ENCODE data around the gene STXBP6.

Gene STXBP6

GRCh38 chr14:24960816-24961215 is 89.1 kb downstream of the STXBP6 start:
- no peak for TF ChIP-seq POLR2AphosphoS5 (IDR thresholded peaks at IDR 0.05; ENCODE audit: low read depth, low read length)
- no peak for TF ChIP-seq POLR2A (IDR thresholded peaks at IDR 0.05; ENCODE audit: low read depth, low read length)
- no peak for FAIRE-seq
- no peak for DNase-seq (ENCODE audit: insufficient read length)

- DNase-seq (ENCODE audit: insufficient read length) (no peak), FAIRE-seq (no peak)
- TF ChIP-seq POLR2AphosphoS5 (IDR thresholded peaks at IDR 0.05; ENCODE audit: low read depth, low read length): no peak
- no peak for TF ChIP-seq POLR2A (IDR thresholded peaks at IDR 0.05; ENCODE audit: low read depth, low read length)
- TF ChIP-seq TAF1 (IDR thresholded peaks at IDR 0.05; ENCODE audit: borderline replicate concordance, low read depth, low read length): no peak
Observed at GRCh38 chr14:24959791-24960331, 90.1 kb downstream of the STXBP6 start.

GRCh38 chr14:24958271-24958670 is 91.7 kb downstream of the STXBP6 start:
- TF ChIP-seq TAF1 (IDR thresholded peaks at IDR 0.05; ENCODE audit: borderline replicate concordance, low read depth, low read length) (no peak), POLR2A (IDR thresholded peaks at IDR 0.05; ENCODE audit: low read depth, low read length) (no peak), POLR2AphosphoS5 (IDR thresholded peaks at IDR 0.05; ENCODE audit: low read depth, low read length) (no peak)
- DNase-seq (ENCODE audit: insufficient read length) (no peak), FAIRE-seq (no peak)

- TF ChIP-seq TAF1 (IDR thresholded peaks at IDR 0.05; ENCODE audit: borderline replicate concordance, low read depth, low read length): no peak
- no peak for TF ChIP-seq POLR2A (IDR thresholded peaks at IDR 0.05; ENCODE audit: low read depth, low read length)
- no peak for TF ChIP-seq POLR2AphosphoS5 (IDR thresholded peaks at IDR 0.05; ENCODE audit: low read depth, low read length)
- no peak for FAIRE-seq
- DNase-seq (ENCODE audit: insufficient read length): no peak
Observed at GRCh38 chr14:24957814-24958213, 92.1 kb downstream of the STXBP6 start.

GRCh38 chr14:24956104-24956503 is 93.8 kb downstream of the STXBP6 start:
- DNase-seq (ENCODE audit: insufficient read length) (no peak), FAIRE-seq (no peak)
- no peak for TF ChIP-seq POLR2A (IDR thresholded peaks at IDR 0.05; ENCODE audit: low read depth, low read length)
- TF ChIP-seq TAF1 (IDR thresholded peaks at IDR 0.05; ENCODE audit: borderline replicate concordance, low read depth, low read length): no peak
- TF ChIP-seq POLR2AphosphoS5 (IDR thresholded peaks at IDR 0.05; ENCODE audit: low read depth, low read length): no peak

- DNase-seq (ENCODE audit: insufficient read length) (no peak), FAIRE-seq (no peak)
- TF ChIP-seq POLR2A (IDR thresholded peaks at IDR 0.05; ENCODE audit: low read depth, low read length) (no peak), POLR2AphosphoS5 (IDR thresholded peaks at IDR 0.05; ENCODE audit: low read depth, low read length) (no peak), TAF1 (IDR thresholded peaks at IDR 0.05; ENCODE audit: borderline replicate concordance, low read depth, low read length) (no peak)
Observed at GRCh38 chr14:24954700-24955037, 95.3 kb downstream of the STXBP6 start.

- no peak for FAIRE-seq
- TF ChIP-seq POLR2AphosphoS5 (IDR thresholded peaks at IDR 0.05; ENCODE audit: low read depth, low read length): no peak
- TF ChIP-seq POLR2A (IDR thresholded peaks at IDR 0.05; ENCODE audit: low read depth, low read length): no peak
- TF ChIP-seq TAF1 (IDR thresholded peaks at IDR 0.05; ENCODE audit: borderline replicate concordance, low read depth, low read length): no peak
- DNase-seq (ENCODE audit: insufficient read length): no peak
Observed at GRCh38 chr14:24954037-24954699, 95.8 kb downstream of the STXBP6 start.

GRCh38 chr14:24952851-24953666 is 96.9 kb downstream of the STXBP6 start:
- no peak for TF ChIP-seq POLR2A (IDR thresholded peaks at IDR 0.05; ENCODE audit: low read depth, low read length)
- TF ChIP-seq POLR2AphosphoS5 (IDR thresholded peaks at IDR 0.05; ENCODE audit: low read depth, low read length): no peak
- TF ChIP-seq TAF1 (IDR thresholded peaks at IDR 0.05; ENCODE audit: borderline replicate concordance, low read depth, low read length): no peak
- FAIRE-seq (no peak), DNase-seq (ENCODE audit: insufficient read length) (no peak)

GRCh38 chr14:24948261-24948847 is 101.6 kb downstream of the STXBP6 start:
- DNase-seq (ENCODE audit: insufficient read length) (no peak), FAIRE-seq (no peak)
- TF ChIP-seq POLR2AphosphoS5 (IDR thresholded peaks at IDR 0.05; ENCODE audit: low read depth, low read length): no peak

GRCh38 chr14:24947131-24947530 is 102.8 kb downstream of the STXBP6 start:
- DNase-seq (ENCODE audit: insufficient read length) (no peak), FAIRE-seq (no peak)
- no peak for TF ChIP-seq POLR2A (IDR thresholded peaks at IDR 0.05; ENCODE audit: low read depth, low read length)
- TF ChIP-seq TAF1 (IDR thresholded peaks at IDR 0.05; ENCODE audit: borderline replicate concordance, low read depth, low read length): no peak
- TF ChIP-seq POLR2AphosphoS5 (IDR thresholded peaks at IDR 0.05; ENCODE audit: low read depth, low read length): no peak

GRCh38 chr14:24944800-24945199 is 105.1 kb downstream of the STXBP6 start:
- DNase-seq (ENCODE audit: insufficient read length) (no peak), FAIRE-seq (no peak)
- no peak for TF ChIP-seq POLR2AphosphoS5 (IDR thresholded peaks at IDR 0.05; ENCODE audit: low read depth, low read length)

GRCh38 chr14:24943024-24943423 is 106.9 kb downstream of the STXBP6 start:
- no peak for TF ChIP-seq POLR2A (IDR thresholded peaks at IDR 0.05; ENCODE audit: low read depth, low read length)
- no peak for TF ChIP-seq POLR2AphosphoS5 (IDR thresholded peaks at IDR 0.05; ENCODE audit: low read depth, low read length)
- TF ChIP-seq TAF1 (IDR thresholded peaks at IDR 0.05; ENCODE audit: borderline replicate concordance, low read depth, low read length): no peak
- DNase-seq (ENCODE audit: insufficient read length): no peak
- no peak for FAIRE-seq

Data from GM12892 (cell line).